Activated T-helper 1 cell treated with Interleukin-2 at 50 U/mL for 16 hours (primary cell): ENCODE results near the gene FBXL4.

Source experiments
- DNase-seq: peaks from one replicate; pipeline ENCODE4 v3.0.0-alpha.2; 2020; ENCODE audit warnings: low read depth

The FBXL4 gene

DNA sequence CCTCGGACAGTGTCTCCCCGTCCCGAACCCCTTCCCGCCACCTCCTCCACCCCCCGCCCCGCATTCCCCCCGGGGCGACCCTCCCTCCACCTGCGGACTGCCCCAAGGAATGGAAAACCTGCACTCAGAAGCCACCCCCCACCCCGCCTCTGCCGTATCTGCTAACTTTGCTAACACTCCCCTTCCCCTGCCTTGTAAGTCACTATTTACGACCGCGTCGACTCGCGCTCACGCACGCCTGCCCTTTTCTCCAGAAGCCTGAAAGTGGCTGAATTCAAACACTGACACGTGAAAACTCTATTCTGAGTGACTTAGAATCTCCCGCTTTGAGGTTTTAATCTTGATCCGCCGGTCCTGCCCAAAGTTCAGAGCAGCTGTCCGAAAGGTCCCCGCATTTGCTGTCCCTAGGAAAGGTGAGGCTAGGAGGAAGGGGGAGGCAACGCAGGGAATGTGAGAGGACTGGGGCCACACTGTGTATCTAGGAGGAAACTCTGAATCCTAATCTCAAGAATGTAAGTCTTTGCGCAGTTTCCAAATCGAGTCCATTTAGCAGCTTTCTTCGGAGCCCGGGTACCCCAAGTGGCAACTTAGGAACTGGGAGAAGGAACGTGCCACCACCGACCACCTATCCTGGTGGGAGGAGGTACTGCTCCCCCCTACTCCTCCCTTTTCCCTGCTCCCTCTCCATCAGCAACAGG, 122.7 kb downstream of the FBXL4 start:
- DNase-seq: no peak

DNA sequence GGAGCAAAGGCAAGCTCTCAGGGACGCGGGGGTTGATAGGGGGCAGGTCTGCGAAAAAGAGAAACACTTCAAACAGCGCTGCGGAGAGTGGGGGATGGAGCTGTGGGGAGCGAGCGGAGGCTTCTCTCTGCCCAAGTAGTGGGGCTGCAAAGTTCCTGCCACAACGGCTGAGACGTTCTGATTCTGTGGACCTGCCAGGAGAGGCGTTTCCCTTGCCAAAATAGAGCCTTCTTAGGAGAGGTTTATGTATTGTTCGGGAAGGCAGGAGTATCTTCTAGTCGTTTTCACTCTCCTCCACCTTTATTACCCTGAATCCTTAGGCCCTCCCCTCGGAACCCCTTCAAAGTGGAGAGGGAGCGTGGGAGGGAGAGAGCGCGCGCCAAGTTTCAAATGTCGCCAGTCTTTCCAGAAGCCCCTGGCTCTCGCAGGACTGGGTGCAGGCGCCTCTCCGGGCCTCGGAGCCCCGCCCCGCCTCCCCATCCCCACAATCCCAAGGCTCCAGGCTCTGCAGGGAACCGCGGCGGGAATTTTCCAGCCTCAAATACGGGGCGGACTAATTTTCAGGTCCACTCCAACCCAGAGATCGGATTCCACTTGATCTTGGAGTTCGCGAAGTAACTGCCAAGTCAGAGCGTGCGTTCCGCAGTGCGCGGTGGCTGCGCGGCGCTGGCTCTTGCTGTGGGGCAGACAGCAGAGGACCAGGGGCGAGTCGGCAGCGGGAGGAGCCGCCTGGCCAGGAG, 123.4 kb downstream of the FBXL4 start:
- DNase-seq: no peak

DNA sequence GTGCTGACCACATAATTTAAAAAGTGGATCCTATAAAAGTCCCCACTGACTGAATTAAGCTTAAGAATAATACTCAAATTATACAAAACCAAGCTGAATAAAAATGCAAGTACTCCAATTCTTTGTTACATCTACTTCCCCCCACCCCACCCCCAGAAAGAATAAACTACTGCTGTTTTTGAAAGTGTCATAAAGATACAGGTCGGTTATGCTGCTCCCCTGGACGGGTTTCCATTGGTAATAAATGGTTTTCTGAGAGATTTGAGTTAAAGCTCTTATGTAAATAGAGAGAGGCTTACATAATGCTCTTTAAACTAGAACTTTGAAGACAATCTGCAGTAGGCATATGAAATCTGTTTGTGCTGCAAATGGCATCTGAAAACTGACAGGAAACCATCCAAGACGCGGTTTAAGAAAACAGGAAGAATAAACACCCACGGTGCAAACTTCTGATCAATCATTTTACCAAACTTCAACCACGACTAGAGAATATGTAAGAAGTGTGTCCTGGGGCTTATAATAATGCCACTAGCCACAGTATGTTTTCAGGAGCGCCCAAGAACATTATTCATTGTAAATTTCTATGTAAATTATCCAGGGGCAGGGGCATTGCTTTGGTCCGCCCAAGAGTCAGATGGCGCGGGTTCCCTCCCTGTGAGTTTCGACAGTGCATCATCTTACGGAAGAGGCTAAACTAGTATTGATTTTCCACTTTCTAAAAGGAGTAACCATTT, 124.2 kb downstream of the FBXL4 start:
- DNase-seq: no peak

DNA sequence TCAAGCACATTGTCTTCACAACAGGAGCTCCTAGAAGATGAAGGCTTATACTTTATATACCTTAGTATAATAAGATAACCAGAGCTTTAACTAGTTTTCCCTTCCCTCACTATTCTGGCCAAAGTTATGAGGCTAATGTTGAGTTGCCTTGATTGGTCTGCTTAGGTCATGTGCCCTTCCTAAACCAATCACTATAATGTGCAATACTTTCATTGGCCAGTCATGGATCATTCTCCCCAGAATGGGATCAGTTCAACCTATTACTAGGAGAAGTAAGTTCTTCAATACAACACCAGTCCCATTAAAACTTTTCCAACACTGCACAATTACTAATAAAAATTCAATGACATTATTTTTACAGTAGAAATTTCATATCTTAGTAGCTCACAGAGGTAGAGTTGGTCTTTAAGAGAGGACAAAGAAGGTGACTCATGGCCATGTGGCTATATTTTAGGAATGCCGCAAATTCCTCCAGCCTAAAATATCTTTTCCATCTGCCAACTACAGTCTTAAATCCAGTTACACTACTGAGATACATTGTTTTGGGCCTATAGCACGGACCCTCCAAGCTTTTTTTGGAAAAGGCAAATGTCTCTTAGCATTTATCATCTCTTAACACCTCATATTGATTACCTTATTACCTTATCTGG, 125.9 kb downstream of the FBXL4 start:
- no peak for DNase-seq
